Femur (tissue), 1 donor: Measurements from ENCODE around the gene MTMR11.
A peak's percentile ranks its signal among the peaks of the same experiment; 100 is the strongest.
"Not testable (repeated sequence)": the region's sequence is repeated elsewhere in the genome, so short reads cannot be mapped to it uniquely, and the experiment has no call there.

Source experiments
- DNase-seq: peaks from one replicate; pipeline ENCODE4 v3.0.0-alpha.2; 2017

Gene MTMR11

GRCh38 chr1:149899460-149900284 is 37.0 kb downstream of the MTMR11 start, which contains the start of gene BOLA1:
BOLA1 (plus strand) TSS chr1:149899568; CDS start chr1:149900060, 492 bp downstream.
- peak; percentile 96 for DNase-seq

GRCh38 chr1:149896575-149896974 is 40.1 kb downstream of the MTMR11 start:
- DNase-seq, result no peak

- peak; percentile 63 for DNase-seq
Measured at GRCh38 chr1:149888999-149889289, 47.7 kb downstream of the MTMR11 start.

GRCh38 chr1:149888247-149888998 is 48.3 kb downstream of the MTMR11 start:
- DNase-seq, result peak; percentile 93

GRCh38 chr1:149887456-149888246 is 49.0 kb downstream of the MTMR11 start:
- DNase-seq, result peak; percentile 93

- peak; percentile 45 for DNase-seq
Measured at GRCh38 chr1:149887196-149887455, 49.6 kb downstream of the MTMR11 start.

GRCh38 chr1:149886396-149887195 is 50.1 kb downstream of the MTMR11 start:
- peak; percentile 96 for DNase-seq

- not testable (repeated sequence) for DNase-seq
Measured at GRCh38 chr1:149886121-149886395, 50.6 kb downstream of the MTMR11 start.

- peak; percentile 93 for DNase-seq
Measured at GRCh38 chr1:149885339-149886120, 51.1 kb downstream of the MTMR11 start.

GRCh38 chr1:149884433-149885338 is 52.0 kb downstream of the MTMR11 start:
- DNase-seq, result peak; percentile 47

GRCh38 chr1:149883598-149884247 is 53.0 kb downstream of the MTMR11 start:
- no peak for DNase-seq

GRCh38 chr1:149881876-149882275 is 54.8 kb downstream of the MTMR11 start:
- no peak for DNase-seq

GRCh38 chr1:149879556-149879955 is 57.1 kb downstream of the MTMR11 start:
- no peak for DNase-seq
